Measurements from ENCODE around the gene KCNF1. TPM values are rescaled to one million over a fixed set of nuclear protein-coding genes. Genes with fewer than 3 reads are reported as not detected.

KCNF1 gene, protein sequence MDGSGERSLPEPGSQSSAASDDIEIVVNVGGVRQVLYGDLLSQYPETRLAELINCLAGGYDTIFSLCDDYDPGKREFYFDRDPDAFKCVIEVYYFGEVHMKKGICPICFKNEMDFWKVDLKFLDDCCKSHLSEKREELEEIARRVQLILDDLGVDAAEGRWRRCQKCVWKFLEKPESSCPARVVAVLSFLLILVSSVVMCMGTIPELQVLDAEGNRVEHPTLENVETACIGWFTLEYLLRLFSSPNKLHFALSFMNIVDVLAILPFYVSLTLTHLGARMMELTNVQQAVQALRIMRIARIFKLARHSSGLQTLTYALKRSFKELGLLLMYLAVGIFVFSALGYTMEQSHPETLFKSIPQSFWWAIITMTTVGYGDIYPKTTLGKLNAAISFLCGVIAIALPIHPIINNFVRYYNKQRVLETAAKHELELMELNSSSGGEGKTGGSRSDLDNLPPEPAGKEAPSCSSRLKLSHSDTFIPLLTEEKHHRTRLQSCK
- total RNA-seq (2014; rRNA removed; shearing (Covaris generic)) (not detected in 2 replicates), total RNA-seq (2022) (not detected in 2 replicates), Bru-seq, nascent RNA (not detected), BruChase-seq, experiment 1, labeled RNA remaining after a 6-hour chase (not detected), BruChase-seq, experiment 2, labeled RNA remaining after a 2-hour chase (not detected)
- long read RNA-seq = 0 reads

DNA sequence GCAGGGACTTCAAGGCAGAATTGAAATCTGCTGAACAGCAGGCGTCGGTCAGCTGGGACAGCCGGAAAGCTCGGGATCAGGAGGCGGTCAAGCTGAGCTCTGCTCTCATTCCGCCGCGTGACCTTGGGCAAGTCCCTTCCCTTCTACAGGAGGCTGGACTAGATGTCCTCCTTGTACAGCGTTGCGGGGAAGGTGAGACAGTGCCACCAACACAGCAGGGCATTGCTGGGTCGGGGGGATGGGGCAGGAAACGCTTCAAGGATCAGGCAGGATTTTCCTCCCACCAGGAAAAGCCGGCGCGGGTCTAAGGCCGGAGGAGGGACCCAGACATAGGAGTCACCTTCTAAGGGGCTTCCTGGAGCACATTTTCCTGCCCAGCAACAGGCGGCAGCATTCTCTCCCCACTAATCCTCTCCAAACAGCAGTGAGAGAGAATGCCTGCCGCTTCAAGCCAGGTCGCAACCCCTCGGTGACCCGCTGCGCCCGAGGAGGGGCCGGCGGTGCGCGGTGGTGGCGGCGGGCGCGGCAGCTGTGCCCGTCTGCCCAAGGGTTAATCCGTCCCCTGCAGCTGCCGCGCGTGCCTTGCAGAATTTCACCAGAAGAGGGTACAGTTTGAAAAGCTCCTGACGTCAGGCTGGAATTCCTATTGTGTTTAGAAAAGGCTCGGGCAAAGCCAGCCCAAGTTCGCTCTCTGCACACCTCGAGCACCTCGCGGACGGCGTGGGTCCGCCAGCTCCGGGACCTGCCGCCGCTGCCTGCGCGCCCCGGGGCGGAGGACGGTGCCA is at the start of gene KCNF1:
Gene KCNF1 (plus strand): TSS at position 644 of the 785 bp plus-strand sequence. CDS start 493 bp downstream, outside the sequence.
- BruUV-seq (replicated peaks) = no TSS peak
- H3K79me2 ChIP-seq (ENCODE audit: insufficient read depth, low read depth, low read length) = no peaks in the 10 kb centered on the region
- intact Hi-C loops (cut with micrococcal nuclease; ENCODE audit: unreplicated experiment) = no loop called here
- ChIA-PET POLR2A (interaction anchor here (0.6 kb wide), 1 partner anchor 282 kb away, joined by 5 read pairs; no protein-coding TSS in a partner anchor), CTCF (ENCODE audit: unreplicated experiment) (no interaction called here)
- no peaks in the 10 kb centered on the region for H4K20me1 ChIP-seq (ENCODE audit: insufficient read depth, low read length)
- no peak for DNase-seq (ENCODE audit: low spot score)
- TF ChIP-seq, protein P1, sequence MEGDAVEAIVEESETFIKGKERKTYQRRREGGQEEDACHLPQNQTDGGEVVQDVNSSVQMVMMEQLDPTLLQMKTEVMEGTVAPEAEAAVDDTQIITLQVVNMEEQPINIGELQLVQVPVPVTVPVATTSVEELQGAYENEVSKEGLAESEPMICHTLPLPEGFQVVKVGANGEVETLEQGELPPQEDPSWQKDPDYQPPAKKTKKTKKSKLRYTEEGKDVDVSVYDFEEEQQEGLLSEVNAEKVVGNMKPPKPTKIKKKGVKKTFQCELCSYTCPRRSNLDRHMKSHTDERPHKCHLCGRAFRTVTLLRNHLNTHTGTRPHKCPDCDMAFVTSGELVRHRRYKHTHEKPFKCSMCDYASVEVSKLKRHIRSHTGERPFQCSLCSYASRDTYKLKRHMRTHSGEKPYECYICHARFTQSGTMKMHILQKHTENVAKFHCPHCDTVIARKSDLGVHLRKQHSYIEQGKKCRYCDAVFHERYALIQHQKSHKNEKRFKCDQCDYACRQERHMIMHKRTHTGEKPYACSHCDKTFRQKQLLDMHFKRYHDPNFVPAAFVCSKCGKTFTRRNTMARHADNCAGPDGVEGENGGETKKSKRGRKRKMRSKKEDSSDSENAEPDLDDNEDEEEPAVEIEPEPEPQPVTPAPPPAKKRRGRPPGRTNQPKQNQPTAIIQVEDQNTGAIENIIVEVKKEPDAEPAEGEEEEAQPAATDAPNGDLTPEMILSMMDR (conservative IDR thresholded peaks at IDR 0.05; ENCODE audit: low read length) = no peak
- no peak for TF ChIP-seq EZH2phosphoT487 (IDR thresholded peaks at IDR 0.05; ENCODE audit: borderline replicate concordance, low read depth, low read length)
- H3K4me3 ChIP-seq (ENCODE audit: low read depth, low read length, poor library complexity, severe bottlenecking) = no peak within 1 kb of the TSS
- no peak within 1 kb of the TSS for H3K4me2 ChIP-seq (ENCODE audit: low read length)
- H3K27ac ChIP-seq (ENCODE audit: low read depth, low read length, poor library complexity, severe bottlenecking) = no peak within 1 kb of the TSS
- no peaks in the 10 kb centered on the region for H3K4me1 ChIP-seq (ENCODE audit: insufficient read depth, low read length, poor library complexity, severe bottlenecking)
- H2AFZ ChIP-seq (ENCODE audit: low read length) = no peak within 1 kb of the TSS
- H3K36me3 ChIP-seq (ENCODE audit: insufficient read depth, low read length) = no peaks in the 10 kb centered on the region
- no peaks in the 10 kb centered on the region for H3K9me3 ChIP-seq (ENCODE audit: low read length)
- H3K9me2 ChIP-seq (ENCODE audit: insufficient read depth, low read length) = no peaks in the 10 kb centered on the region

DNA sequence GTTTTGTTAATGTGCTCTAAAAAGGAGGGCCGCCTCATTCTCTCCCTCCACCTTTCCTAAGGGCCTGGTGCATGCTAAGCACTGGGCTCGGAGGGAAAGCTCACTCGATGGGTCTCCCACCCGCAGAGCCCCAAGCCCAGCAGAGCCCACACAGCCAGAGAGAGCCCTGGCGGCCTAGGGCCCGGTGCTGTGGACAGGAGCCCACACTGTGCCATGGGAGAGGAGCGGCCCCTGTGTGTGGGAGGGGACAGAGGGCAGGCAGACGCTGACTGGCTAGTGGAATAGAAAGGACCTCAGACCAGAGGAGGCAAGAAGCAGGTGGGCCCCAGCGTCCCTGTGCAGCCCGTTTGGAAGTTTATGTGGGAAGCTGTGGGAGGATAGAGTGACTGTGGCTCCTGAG is 49.4 kb upstream of the KCNF1 start:
- H3K4me2 ChIP-seq (ENCODE audit: low read length) = no peak overlapping the region
- H3K4me3 ChIP-seq (ENCODE audit: low read depth, low read length, poor library complexity, severe bottlenecking) = no peak overlapping the region
- POLR2A ChIA-PET = interaction anchor here (1.0 kb wide), 2 partner anchors 10 to 13 kb away, joined by 3 to 5 read pairs; no protein-coding TSS in a partner anchor
- BruUV-seq (replicated peaks) = no TSS peak
- H4K20me1 ChIP-seq (ENCODE audit: insufficient read depth, low read length) = no peaks in the 10 kb centered on the region
- H3K9me2 ChIP-seq (ENCODE audit: insufficient read depth, low read length) = no peaks in the 10 kb centered on the region
- H3K27ac ChIP-seq (ENCODE audit: low read depth, low read length, poor library complexity, severe bottlenecking) = no peak overlapping the region
- no peaks in the 10 kb centered on the region for H3K4me1 ChIP-seq (ENCODE audit: insufficient read depth, low read length, poor library complexity, severe bottlenecking)
- H3K36me3 ChIP-seq (ENCODE audit: insufficient read depth, low read length) = no peaks in the 10 kb centered on the region
- H2AFZ ChIP-seq (ENCODE audit: low read length) = no peak overlapping the region
- intact Hi-C loops (cut with micrococcal nuclease; ENCODE audit: unreplicated experiment) = no loop called here
- TF ChIP-seq, protein P1 (conservative IDR thresholded peaks at IDR 0.05; ENCODE audit: low read length) = no peak
- no peak for TF ChIP-seq EZH2phosphoT487 (IDR thresholded peaks at IDR 0.05; ENCODE audit: borderline replicate concordance, low read depth, low read length)
- no peaks in the 10 kb centered on the region for H3K9me3 ChIP-seq (ENCODE audit: low read length)
- CTCF ChIA-PET (ENCODE audit: unreplicated experiment) = no interaction called here
- DNase-seq (ENCODE audit: low spot score) = no peak
- no peaks in the 10 kb centered on the region for H3K79me2 ChIP-seq (ENCODE audit: insufficient read depth, low read depth, low read length)

Measured in OCI-LY7 (cell line).